Ascending aorta (tissue), 2 donors: ENCODE results near the gene EGFR. TPM values are rescaled to one million over a fixed set of nuclear protein-coding genes. Genes with fewer than 3 reads are reported as not detected.

ENCODE experiments used
- DNase-seq, 2 donors: peaks; one replicate each; pipeline ENCODE4 v3.0.0-alpha.2; 2019; ENCODE audit warnings: low spot score in 2 of 2
- H3K27ac ChIP-seq, 2 donors: fragments of 200-600 bp; sonication (generic); one replicate each; pipeline ENCODE4 v1.5.1; 2016 to 2017; ENCODE audit warnings: mild to moderate bottlenecking in 1 of 2
- H3K27me3 ChIP-seq: fragments of 200-600 bp; sonication (generic); one replicate; pipeline ENCODE4 v1.5.1; 2017
- H3K36me3 ChIP-seq, 2 donors: fragments of 200-600 bp; sonication (generic); one replicate each; pipeline ENCODE4 v1.5.1; 2016
- H3K4me1 ChIP-seq, 2 donors: fragments of 200-600 bp; sonication (generic); one replicate each; pipeline ENCODE4 v1.5.1; 2016 to 2017; ENCODE audit warnings: mild to moderate bottlenecking in 1 of 2
- H3K4me3 ChIP-seq, 2 donors: fragments of 200-600 bp; sonication (generic); one replicate each; pipeline ENCODE4 v1.5.1; 2016 to 2017; ENCODE audit warnings: mild to moderate bottlenecking in 1 of 2
- H3K9me3 ChIP-seq, 2 donors: fragments of 200-600 bp; sonication (generic); one replicate each; pipeline ENCODE4 v1.5.1; 2016
- intact Hi-C: fragments of 100-400 bp; cut with DNase I; formaldehyde crosslinking; loops from one replicate; pipeline ENCODE4 v1.15.1; 2023
- total RNA-seq: library from RNA; depleted of rRNA; stranded (reverse); fragments of >200 nt; gene quantifications from one replicate; pipeline ENCODE4 v1.1.0, GENCODE V29; 2016
- TF ChIP-seq, protein P1 (sequence below), 3 experiments: fragments of 200-600 bp in 2 of 3; fragments of 450-650 bp in 1 of 3; sonication (generic) in 2 of 3; IDR thresholded peaks; one replicate each; pipeline ENCODE4 v1.5.1; 2016 to 2019; ENCODE audit warnings: antibody characterized with exemption in 3 of 3, mild to moderate bottlenecking in 1 of 3, moderate library complexity in 1 of 3

Gene EGFR
- total RNA-seq, 1 donor from 2014 or later, result 33.8 TPM

DNA sequence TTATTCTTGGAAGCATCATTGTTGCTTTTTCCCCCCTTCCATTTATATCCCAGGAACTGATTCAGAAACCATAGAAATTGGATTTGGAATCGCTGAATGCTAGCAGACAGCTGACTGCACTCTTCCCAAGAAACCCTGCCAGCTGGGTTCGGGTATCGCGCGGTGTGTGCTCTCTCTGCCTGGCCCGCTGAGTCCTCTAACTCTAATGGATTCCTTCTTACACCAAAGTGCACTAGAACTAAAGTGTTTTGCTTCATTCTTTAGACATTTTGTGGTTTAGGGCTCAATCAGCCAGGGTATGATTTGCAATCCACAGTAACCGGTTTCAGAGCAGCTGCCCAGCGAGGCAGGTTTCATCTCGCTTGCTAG lies 92.2 kb downstream of the EGFR start:
- Histone ChIP-seq H3K27ac (no peak overlapping the region), H3K27me3 (no peaks in the 10 kb centered on the region), H3K9me3 (no peaks in the 10 kb centered on the region), H3K4me1 (peaks cover 3 to 34% of the 10 kb centered on the region in 2 donors), H3K36me3 (no peaks in the 10 kb centered on the region), H3K4me3 (no peak overlapping the region)
- TF ChIP-seq, protein P1, sequence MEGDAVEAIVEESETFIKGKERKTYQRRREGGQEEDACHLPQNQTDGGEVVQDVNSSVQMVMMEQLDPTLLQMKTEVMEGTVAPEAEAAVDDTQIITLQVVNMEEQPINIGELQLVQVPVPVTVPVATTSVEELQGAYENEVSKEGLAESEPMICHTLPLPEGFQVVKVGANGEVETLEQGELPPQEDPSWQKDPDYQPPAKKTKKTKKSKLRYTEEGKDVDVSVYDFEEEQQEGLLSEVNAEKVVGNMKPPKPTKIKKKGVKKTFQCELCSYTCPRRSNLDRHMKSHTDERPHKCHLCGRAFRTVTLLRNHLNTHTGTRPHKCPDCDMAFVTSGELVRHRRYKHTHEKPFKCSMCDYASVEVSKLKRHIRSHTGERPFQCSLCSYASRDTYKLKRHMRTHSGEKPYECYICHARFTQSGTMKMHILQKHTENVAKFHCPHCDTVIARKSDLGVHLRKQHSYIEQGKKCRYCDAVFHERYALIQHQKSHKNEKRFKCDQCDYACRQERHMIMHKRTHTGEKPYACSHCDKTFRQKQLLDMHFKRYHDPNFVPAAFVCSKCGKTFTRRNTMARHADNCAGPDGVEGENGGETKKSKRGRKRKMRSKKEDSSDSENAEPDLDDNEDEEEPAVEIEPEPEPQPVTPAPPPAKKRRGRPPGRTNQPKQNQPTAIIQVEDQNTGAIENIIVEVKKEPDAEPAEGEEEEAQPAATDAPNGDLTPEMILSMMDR (IDR thresholded peaks at IDR 0.05), result no peak
- intact Hi-C loops, result no loop called here
- DNase-seq, result no peak

DNA sequence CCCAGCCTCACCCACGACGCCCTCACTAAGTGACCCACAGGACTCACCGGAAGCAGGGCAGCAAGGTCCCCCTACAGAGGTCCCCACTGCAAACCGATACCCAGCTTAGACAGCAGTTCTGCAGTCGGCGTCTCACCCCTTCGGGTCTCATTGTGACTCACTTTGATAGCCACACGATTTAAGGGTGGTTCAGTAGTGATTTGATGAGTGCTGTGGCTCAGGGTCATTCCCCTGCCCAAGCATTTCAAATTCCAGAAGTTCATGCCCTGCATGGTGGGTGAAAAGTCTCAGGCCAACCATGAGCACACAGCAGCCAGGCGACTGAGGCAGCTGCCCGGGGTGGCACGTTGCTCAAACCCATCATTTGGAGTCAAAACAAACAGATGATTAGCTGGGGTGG lies 93.2 kb downstream of the EGFR start:
- no peaks in the 10 kb centered on the region for H3K27me3 ChIP-seq

DNA sequence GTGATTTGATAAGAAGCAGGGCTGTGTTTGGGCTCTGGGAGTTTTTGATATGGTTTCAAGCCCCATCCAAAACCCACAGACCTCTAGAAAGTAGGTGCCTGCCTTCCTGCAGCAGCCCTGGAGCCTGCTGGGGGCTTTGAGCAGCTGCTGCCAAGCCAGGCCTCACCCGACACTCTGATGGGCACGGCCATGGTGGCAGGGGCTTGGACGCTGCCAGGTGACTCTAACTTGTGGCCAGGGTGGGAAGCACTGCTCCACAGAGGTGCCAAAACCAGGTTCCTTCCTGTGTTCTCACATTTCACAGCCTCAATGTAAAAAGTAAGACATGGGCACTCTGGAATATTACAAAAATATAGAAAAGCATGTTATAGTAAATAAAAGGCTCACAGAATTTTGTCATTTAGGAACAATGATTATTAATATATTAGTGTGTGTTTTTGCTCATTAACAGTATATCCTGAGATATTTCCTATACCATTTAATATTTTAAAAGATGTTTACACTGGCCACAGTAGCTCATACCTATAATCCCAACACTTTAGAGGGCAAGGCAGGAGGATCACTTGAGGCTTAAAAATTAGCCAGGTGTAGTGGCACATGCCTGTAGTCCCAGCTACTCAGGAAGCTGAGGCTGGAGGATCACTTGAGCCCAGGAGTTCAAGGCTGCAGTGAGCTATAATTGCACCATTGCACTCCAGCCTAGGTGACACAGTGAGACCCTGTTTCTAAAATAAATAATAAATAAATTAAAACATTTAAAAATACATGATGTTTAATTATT lies 95.1 kb downstream of the EGFR start:
- intact Hi-C loops, result no loop called here
- Histone ChIP-seq H3K27me3 (no peaks in the 10 kb centered on the region), H3K27ac (no peak overlapping the region), H3K4me1 (peaks cover 3 to 20% of the 10 kb centered on the region in 2 donors), H3K9me3 (no peaks in the 10 kb centered on the region), H3K4me3 (no peak overlapping the region), H3K36me3 (no peaks in the 10 kb centered on the region)
- TF ChIP-seq, protein P1 (IDR thresholded peaks at IDR 0.05), result no peak
- no peak for DNase-seq

More for the DNA sequence above, 93.2 kb downstream of the EGFR start:
- intact Hi-C loops, result no loop called here
- Histone ChIP-seq H3K9me3 (no peaks in the 10 kb centered on the region), H3K27ac (no peak overlapping the region), H3K36me3 (no peaks in the 10 kb centered on the region), H3K4me1 (peaks cover 3 to 33% of the 10 kb centered on the region in 2 donors), H3K4me3 (no peak overlapping the region)
- TF ChIP-seq, protein P1 (IDR thresholded peaks at IDR 0.05), result no peak
- no peak for DNase-seq

DNA sequence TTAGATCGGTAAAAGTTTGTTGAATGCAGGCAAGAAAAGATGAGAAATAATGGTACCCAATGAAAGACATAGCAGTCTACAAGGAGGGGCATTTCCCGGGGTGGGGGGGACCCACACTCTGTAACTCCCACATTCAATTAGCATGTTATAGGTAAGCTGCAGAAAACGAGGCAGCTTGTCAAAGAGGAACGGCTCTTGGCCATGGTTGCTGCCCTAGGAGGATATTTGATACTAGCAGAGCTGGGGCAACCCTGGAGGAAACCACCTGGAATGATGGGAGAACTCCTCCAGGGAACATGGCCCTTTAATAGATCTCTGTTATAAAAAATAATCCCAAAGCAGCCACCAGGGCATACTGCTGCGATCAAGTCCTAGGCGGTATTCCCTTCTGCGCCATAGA lies 98.5 kb downstream of the EGFR start:
- TF ChIP-seq, protein P1 (IDR thresholded peaks at IDR 0.05), result no peak
- H3K27ac ChIP-seq, result no peak overlapping the region
- no peaks in the 10 kb centered on the region for H3K36me3 ChIP-seq
- H3K9me3 ChIP-seq, result no peaks in the 10 kb centered on the region
- H3K27me3 ChIP-seq, result no peaks in the 10 kb centered on the region
- intact Hi-C loops, result no loop called here
- H3K4me3 ChIP-seq, result no peak overlapping the region
- H3K4me1 ChIP-seq, result peaks cover 0 to under 1% of the 10 kb centered on the region in 2 donors
- no peak for DNase-seq

DNA sequence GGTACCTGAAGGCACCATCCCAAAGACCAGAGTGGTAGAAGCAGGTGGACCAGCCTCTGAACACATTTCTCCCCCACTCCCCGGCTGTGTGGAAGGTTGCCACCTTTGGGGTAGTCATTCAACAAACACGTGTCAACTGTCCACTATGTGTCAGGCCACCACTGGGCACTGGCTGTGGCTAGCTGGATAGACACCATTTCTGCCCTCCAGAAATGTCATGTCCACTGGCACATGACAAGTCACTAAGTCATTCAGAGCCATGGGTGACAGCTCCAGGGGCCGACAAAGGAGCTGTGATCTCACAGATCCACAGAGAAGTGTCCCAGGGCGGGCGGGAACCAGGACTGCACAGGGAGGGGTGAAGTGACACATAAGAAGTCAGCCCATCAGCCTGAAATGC lies 99.6 kb downstream of the EGFR start:
- Histone ChIP-seq H3K9me3 (no peaks in the 10 kb centered on the region), H3K27ac (no peak overlapping the region), H3K4me1 (no peaks in the 10 kb centered on the region), H3K4me3 (no peak overlapping the region), H3K36me3 (no peaks in the 10 kb centered on the region), H3K27me3 (no peaks in the 10 kb centered on the region)
- TF ChIP-seq, protein P1 (IDR thresholded peaks at IDR 0.05), result no peak
- DNase-seq, result no peak
- intact Hi-C loops, result no loop called here
